ENCODE data around the gene SIRT2.
"Not testable (repeated sequence)": the region's sequence is repeated elsewhere in the genome, so short reads cannot be mapped to it uniquely, and the experiment has no call there.

Gene SIRT2

GRCh38 chr19:38842439-38843174, 56.8 kb downstream of the SIRT2 start:
- DNase-seq, result no peak

- no peak for DNase-seq
These were observed 57.5 kb downstream of the SIRT2 start for GRCh38 chr19:38841787-38842438.

- no peak for DNase-seq
These were observed 58.1 kb downstream of the SIRT2 start for GRCh38 chr19:38841180-38841766.

- no peak for DNase-seq
These were observed 58.8 kb downstream of the SIRT2 start for GRCh38 chr19:38840583-38840968.

DNA sequence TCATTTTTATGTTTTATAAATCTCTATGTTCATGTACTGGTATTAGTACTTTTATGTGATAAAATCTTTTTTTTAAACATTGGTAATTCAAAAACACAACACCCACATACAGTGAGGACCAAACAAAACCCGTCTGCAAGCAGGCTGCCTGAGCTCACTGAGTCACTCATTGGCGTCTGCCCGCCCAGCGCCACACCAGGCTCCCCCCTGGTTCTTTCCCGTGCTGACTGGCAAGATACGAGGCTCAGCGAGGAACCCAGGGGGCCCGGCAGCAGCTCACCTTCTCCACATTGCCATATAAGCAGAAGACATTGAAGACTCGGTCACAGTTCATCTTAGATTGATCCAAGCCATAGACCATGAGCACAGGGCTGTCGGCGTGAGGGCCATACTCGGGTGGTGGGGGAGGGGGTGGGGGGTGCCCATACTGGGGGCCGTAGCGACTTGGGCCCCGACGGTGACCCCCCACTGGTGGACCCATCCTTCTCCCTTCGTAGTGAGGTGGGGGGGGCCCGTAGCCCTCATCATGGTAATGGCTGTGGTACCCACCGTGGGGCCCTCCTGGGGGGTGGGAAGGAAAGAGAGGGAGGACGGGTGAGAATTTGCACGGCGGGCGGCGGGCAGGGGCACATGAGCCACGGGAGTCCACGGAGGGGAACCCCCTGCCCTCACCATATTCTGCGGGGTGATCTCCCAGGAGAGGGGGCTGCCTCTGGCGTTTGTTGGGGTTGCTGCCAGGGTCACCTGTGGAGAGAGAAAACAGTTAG, 59.4 kb downstream of the SIRT2 start:
- no peak for DNase-seq

DNA sequence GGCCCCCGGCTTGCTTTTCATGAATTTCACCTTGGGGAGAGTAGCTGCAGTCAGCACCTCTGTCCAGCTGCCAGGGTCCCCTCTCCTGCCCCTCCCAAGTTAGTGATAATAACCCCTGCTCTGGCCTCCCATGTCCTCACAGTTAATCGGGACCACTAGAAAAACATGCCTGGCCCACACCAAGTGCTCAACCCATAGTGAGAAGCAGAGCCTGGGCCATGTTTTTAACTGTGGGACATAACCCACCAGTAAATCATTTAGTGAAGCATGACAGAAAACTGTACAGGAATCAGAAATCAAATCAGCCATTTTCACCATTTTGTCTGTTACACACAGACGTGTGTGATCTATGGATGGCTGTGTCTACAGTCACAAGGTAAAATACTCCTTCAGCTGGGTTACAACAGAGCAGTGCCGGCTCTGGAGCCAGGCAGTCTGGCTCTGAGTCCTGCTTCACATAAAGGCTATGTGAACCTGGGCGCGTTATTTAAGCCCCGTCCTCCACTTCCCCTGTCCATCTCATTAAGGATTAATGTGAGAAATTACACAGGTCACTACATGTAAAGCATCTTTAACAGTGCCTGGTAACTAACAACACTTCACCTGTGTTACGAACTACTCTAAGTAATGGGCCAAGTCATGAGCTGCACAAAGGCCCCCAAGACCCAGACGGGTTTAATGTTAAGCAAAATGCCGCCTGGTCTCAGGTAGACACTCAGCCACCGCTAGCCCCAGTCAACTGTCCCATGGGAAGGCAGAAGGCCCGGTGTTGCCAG, 60.2 kb downstream of the SIRT2 start:
- DNase-seq, result no peak

GRCh38 chr19:38838208-38838985, 61.0 kb downstream of the SIRT2 start:
- DNase-seq, result no peak

DNA sequence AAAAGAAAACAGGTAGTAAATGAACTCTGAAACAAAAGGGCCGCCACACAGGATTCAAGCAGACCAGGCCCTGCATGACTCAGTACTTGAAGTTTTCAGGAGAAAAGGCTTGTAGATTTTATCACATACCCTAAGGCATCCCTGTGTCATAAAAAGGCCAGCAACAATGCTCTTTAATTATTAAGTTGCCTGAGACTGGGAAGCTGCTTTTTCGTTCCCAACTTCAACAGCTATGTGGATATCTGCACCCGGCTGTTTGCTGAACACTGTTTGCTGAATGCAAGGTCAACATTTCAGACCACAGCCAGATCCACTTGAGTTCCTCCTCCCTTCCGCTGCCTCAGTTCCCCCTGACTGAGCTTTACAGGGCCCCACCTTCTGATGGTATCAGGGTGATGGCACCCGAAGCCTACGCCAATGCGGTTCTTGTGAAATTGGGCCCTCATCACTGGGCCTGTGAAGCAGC, 61.7 kb downstream of the SIRT2 start:
- no peak for DNase-seq

DNA sequence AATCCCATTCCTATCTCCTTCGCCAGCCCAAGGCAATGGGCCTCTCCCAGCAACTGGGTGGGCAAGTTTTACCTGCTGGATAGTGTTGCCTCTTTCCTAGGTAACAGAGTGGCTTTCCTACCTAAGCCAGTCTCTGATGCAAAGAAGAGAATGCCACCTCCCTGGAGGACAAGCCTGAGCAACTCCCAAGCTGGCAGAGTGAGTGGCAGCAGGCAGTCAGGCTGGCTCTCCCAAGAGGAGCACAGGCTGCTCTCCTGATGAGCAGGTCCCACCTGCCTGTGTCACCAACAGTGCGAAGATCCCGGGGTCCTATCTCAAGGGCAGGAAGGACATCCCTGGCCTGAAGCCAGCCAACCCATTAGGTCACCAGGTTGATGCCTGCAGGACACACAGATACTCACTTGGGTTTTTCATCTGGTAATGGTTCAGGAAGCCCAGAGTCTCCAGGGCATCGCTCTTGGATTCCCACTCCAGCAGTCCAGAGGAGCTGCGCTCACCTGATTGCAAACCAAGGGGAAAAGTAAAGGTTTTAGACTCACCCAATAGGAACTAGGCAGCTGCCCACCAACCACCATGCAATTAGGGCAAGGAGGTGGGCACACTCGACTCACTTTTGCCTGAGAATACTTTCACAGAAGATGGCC, 62.3 kb downstream of the SIRT2 start:
- DNase-seq, result no peak

DNA sequence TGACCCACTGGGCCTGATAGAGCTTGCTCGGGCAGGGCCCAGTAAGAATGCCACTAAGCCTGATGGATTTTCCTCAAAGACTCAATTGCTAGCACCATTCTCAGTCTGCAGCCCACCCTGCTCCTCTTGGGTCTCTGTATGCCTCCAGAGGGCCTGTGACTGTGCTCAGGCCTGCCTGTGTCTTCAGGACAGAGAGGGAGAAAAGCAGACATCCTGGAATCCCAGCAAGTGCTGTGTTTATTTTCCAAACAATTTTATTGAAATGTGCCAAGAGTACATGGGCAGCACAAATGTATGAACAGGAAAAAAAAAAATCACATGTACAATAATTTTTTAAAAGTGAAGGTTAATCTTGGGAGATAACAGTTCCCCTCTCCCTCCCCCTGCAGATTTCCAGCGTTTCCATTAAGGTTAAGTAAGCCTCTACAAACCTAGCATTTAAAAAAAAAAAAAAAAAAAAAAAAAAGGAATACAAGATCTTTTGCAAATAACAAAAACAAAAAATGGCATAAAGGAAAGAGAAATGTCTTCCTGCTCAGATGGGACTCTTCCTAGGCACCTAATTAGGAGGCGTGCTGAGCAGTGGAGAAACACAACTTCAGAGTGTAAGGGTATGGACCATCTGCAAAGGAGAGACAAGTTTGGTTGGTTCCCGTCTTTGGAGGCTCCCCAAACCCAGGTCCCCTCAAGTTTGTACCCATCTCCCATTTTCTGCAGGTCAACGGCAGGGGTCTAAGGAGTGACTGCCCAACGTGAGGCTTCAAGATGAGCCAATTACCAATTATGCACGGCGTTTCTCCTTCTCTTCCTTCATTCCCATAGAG, 63.0 kb downstream of the SIRT2 start:
- no peak for DNase-seq

DNA sequence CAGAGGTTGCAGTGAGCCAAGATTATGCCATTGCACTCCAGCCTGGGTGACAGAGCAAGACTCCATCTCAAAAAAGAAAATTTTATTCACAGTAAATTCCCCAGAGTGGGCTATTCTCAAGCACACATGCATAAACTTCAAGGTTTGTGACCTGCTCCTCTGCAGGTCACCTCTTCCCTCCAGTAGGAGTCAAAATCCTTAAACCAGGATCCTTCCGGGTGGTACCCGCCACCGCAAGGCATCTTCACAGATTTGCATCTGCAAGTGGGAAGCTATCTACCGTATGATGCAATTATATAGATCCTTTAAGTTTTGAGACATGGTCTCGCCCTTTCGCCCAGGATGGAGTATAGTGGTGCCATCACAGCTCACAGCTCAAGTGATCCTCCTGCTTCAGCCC, 64.8 kb downstream of the SIRT2 start:
- no peak for DNase-seq

DNA sequence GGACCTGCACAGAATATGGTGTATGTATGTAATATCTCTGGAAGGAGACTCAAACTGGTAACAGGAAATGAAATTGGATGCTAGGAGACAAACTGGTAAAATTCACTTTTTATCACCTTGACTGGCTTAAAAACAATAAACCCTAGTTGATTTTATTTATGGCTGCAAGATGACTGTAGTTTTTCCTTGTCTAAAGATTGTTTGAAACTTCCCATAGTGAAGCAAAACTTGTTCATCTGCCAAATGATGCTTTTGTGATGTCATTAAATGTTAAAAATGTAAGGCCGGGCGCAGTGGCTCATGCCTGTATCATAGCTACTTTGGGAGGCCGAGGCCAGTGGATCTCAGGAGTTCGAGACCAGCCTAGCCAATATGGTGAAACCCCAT, 65.3 kb downstream of the SIRT2 start:
- no peak for DNase-seq

DNA sequence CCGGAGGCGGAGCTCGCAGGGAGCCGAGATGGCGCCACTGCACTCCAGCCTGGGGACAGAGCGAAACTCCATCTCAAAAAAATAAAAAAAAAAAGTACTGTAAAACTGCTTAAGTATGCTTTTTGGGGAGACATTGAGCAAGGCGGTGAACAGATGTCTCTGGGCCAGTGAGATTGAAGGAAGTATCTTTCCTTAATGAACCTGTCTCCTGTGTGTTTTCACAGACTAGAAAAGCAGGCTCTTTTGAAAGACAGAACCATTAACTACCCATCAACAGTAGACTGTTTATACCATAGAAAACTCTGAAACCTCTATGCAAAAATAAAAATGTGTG, 66.4 kb downstream of the SIRT2 start:
- no peak for DNase-seq

DNA sequence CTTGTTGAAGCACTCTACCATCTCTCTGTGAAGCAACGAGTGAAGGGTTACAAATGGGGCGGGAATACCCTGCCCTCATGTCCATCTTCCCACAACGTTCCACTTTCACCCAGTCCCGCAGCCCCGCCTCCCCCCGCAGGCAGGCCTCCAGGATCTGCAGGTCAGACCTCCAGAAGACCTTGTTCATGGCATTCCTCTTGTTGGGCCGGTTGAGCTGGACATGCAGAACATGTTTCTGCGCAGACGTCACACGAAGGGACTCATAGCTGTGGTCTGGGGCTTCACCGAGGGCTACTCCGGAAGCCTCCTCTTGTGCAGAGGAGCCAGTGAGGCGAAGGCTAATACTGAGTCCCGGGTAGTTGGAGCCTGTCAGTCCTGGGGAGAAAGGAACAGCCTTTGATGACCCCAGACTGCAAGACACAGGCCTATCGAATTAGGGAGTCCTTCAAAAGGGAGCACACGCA, 68.2 kb downstream of the SIRT2 start:
- DNase-seq, result no peak

DNA sequence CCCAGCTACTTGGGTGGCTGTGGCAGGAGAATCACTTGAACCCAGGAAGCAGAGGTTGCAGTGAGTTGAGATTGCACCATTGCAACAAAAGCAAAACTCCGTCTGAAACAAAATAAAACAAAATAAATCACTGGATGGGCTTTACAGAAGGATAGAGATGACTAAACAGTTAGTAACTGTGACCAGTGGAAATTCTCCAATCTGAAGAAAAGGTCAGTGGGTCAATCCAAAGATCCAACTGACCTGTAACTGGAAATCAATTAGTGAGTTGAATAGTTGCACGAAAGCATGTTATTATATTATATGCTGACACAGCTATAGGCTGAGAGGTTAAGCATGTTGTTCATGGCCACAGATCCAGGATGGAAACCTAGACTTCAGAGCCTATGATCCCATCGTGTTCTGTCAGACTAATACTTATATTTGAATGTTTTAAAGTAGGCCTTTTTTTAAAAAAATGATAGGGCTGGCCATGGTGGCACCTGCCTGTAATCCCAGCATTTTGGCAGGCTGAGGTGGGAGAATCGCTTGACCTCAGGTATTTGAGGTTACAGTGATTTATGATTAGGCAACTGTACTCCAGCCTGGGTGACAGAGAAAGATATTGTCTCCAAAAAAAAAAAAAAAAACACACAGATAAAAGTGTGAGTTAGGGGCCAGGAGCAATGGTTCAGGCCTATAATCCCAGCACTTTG, 69.2 kb downstream of the SIRT2 start:
- no peak for DNase-seq

DNA sequence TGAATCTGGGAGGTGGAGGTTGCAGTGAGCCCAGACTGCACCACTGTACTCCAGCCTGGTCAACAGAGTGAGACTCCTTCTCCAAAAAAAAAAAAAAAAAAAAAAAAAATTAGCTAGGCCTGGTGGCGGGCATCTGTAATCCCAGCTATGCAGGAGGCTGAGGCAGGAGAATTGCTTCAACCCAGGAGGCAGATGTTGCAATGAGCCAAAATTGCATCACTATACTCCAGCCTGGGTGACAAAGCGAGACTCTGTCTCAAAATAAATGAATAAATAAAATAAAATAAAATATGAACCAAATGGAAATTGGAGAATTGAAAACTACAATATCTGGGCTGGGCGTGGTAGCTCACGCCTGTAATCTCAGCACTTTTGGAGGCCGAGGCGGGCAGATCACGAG, 70.2 kb downstream of the SIRT2 start:
- DNase-seq, result not testable (repeated sequence)

Data from retina (tissue), 1 donor.